Liver (tissue), 3 donors: ENCODE measurements around the gene ELK1.

Experiments
- CTCF ChIP-seq: fragments of 150-350 bp; IDR thresholded peaks from 2 replicates; pipeline ENCODE4 v1.5.1; 2017; ENCODE audit warnings: improper control_type of control experiment, low read depth, low read length; ENCODE audit not compliant: missing input control
- TF ChIP-seq, protein P1 (sequence below): IDR thresholded peaks from 2 replicates; pipeline ENCODE4 v1.6.1; 2016; ENCODE audit warnings: antibody characterized with exemption
- donor health status: healthy.
- donor health status: healthy.

- TF ChIP-seq CTCF = no peak
- TF ChIP-seq, protein P1, sequence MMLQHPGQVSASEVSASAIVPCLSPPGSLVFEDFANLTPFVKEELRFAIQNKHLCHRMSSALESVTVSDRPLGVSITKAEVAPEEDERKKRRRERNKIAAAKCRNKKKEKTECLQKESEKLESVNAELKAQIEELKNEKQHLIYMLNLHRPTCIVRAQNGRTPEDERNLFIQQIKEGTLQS = no peak
Measured at GRCh38 chrX:47613082-47613481, 37.3 kb downstream of the ELK1 start.
